ENCODE data around the gene CBFA2T2. TPM values are rescaled to one million over a fixed set of nuclear protein-coding genes. Genes with fewer than 3 reads are reported as not detected.
A peak's percentile ranks its signal among the peaks of the same experiment; 100 is the strongest.
"Not testable (repeated sequence)": the region's sequence is repeated elsewhere in the genome, so short reads cannot be mapped to it uniquely, and the experiment has no call there.

CBFA2T2 gene
- polyA plus RNA-seq, 4 donors: 6.5 to 30.3 (median 9.2) TPM

DNA sequence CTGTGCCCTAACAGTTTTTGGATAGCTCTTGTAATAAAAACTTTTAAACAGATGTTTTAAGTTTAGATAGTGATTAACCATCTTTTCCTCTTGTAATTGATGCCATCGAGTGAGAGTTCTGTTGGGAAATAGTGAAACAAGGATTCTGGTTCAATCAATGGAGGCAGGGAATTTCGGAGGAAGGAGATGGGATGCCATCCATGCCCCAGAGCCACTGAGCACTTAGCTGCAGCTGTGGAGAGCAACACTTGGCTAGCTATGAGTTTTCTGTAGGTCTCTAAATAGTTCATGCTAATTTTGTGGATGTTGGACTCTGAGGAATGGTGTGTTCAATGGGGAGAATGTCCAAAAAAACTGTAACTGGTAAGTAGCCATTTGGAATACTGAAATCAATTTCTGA lies 16.7 kb downstream of the CBFA2T2 start:
- Histone ChIP-seq H3K27ac (ENCODE audit: low read depth in 1 of 3, low read length in 2 of 3) (no peak overlapping the region), H3K27me3 (ENCODE audit: control insufficient read depth in 3 of 3, insufficient read depth in 3 of 3, low read length in 3 of 3) (no peaks in the 10 kb centered on the region), H3K4me1 (ENCODE audit: control insufficient read depth in 3 of 3, insufficient read depth in 2 of 3, low read depth in 1 of 3, low read length in 2 of 3) (peaks cover 0 to 1% (median 0%) of the 10 kb centered on the region in 3 donors), H3K9me3 (ENCODE audit: control insufficient read depth in 2 of 2, insufficient read depth in 1 of 2, low read depth in 1 of 2, low read length in 1 of 2) (no peaks in the 10 kb centered on the region), H3K4me3 (ENCODE audit: low read depth in 1 of 3, low read length in 3 of 3) (no peak overlapping the region), H3K36me3 (ENCODE audit: control insufficient read depth in 3 of 3, insufficient read depth in 2 of 3, low read depth in 1 of 3, low read length in 3 of 3) (peaks cover 0 to 12% (median 0%) of the 10 kb centered on the region in 3 donors)
- 81 to 90% (median 81%) methylated on average over 2 of the region's 2 CpGs for WGBS, 3 donors
- DNase-seq: no peak
- no peak for FAIRE-seq

DNA sequence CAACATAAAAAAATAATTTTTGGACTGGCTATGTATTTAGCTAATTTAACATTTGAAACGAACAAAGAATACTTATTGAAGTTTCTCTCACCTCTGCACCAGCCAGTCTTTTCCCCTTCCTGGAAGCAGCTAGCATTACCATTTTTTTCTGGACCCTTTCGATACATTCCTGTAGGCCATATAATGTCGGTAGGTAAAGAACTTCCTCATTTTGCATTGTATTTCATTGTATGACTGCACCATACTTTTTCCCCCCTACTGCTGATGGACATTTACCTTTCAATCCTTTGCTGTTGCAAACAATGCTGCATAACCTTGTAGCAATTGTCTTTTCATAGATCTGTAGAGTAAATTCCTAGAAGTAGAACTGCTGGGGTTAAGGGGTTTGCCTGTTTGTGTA lies 17.6 kb downstream of the CBFA2T2 start:
- DNase-seq (no peak), FAIRE-seq (no peak)
- 84 to 93% (median 84%) methylated on average over 3 of the region's 3 CpGs for WGBS, 3 donors
- Histone ChIP-seq H3K4me1 (ENCODE audit: control insufficient read depth in 3 of 3, insufficient read depth in 2 of 3, low read depth in 1 of 3, low read length in 2 of 3) (peaks cover 0 to 7% (median 0%) of the 10 kb centered on the region in 3 donors), H3K4me3 (ENCODE audit: low read depth in 1 of 3, low read length in 3 of 3) (no peak overlapping the region), H3K27me3 (ENCODE audit: control insufficient read depth in 3 of 3, insufficient read depth in 3 of 3, low read length in 3 of 3) (no peaks in the 10 kb centered on the region), H3K36me3 (ENCODE audit: control insufficient read depth in 3 of 3, insufficient read depth in 2 of 3, low read depth in 1 of 3, low read length in 3 of 3) (peaks cover 0 to 16% (median 0%) of the 10 kb centered on the region in 3 donors), H3K27ac (ENCODE audit: low read depth in 1 of 3, low read length in 2 of 3) (no peak overlapping the region), H3K9me3 (ENCODE audit: control insufficient read depth in 2 of 2, insufficient read depth in 1 of 2, low read depth in 1 of 2, low read length in 1 of 2) (no peaks in the 10 kb centered on the region)

DNA sequence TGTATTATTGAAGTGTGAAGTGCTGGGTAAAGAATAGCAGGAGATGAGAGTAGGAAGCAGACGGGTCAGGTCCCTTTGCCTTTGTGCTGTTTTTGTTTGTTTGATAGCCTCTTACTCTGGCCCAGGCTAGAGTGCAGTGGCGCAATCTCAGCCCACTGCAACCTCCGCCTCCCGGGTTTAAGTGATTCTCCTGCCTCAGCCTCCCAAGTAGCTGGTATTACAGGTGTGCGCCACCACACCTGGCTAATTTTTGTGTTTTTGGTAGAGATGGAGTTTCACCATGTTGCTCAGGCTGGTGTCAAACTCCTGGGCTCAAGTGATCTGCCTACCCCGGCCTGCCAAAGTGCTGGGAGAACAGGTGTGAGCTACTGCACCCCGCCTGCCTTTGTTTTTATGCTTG lies 18.1 kb downstream of the CBFA2T2 start:
- not testable (repeated sequence) for H3K4me1 ChIP-seq (ENCODE audit: control insufficient read depth in 3 of 3, insufficient read depth in 2 of 3, low read depth in 1 of 3, low read length in 2 of 3); H3K4me3 ChIP-seq (ENCODE audit: low read depth in 1 of 3, low read length in 3 of 3); DNase-seq; FAIRE-seq; H3K9me3 ChIP-seq (ENCODE audit: control insufficient read depth in 2 of 2, insufficient read depth in 1 of 2, low read depth in 1 of 2, low read length in 1 of 2); H3K27me3 ChIP-seq (ENCODE audit: control insufficient read depth in 3 of 3, insufficient read depth in 3 of 3, low read length in 3 of 3); H3K27ac ChIP-seq (ENCODE audit: low read depth in 1 of 3, low read length in 2 of 3)
- peaks cover 0 to 16% (median 0%) of the 10 kb centered on the region in 3 donors for H3K36me3 ChIP-seq (ENCODE audit: control insufficient read depth in 3 of 3, insufficient read depth in 2 of 3, low read depth in 1 of 3, low read length in 3 of 3)
- 92 to 96% (median 95%) methylated on average over 7 of the region's 7 CpGs for WGBS, 3 donors

DNA sequence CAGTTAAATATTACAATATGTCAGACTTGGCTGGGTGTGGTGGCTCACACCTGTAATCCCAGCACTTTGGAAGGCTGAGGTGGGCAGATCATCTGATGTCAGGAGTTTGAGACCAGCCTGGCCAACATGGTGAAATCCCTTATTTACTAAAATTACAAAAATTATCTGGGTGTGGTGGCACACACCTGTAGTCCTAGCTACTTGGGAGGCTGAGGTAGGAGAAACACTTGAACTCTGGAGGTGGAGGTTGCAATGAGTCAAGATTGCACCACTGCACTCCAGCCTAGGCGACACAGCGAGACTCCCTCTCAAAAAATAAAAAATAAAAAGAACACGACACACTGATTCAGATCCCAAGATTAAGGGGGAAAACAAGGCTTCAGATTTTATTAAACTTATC lies 19.2 kb downstream of the CBFA2T2 start:
- 96 to 100% (median 98%) methylated on average over 3 of the region's 3 CpGs for WGBS, 3 donors
- peaks cover 0 to 12% (median 0%) of the 10 kb centered on the region in 3 donors for H3K36me3 ChIP-seq (ENCODE audit: control insufficient read depth in 3 of 3, insufficient read depth in 2 of 3, low read depth in 1 of 3, low read length in 3 of 3)
- H3K4me1 ChIP-seq (ENCODE audit: control insufficient read depth in 3 of 3, insufficient read depth in 2 of 3, low read depth in 1 of 3, low read length in 2 of 3); H3K27me3 ChIP-seq (ENCODE audit: control insufficient read depth in 3 of 3, insufficient read depth in 3 of 3, low read length in 3 of 3); DNase-seq; H3K9me3 ChIP-seq (ENCODE audit: control insufficient read depth in 2 of 2, insufficient read depth in 1 of 2, low read depth in 1 of 2, low read length in 1 of 2); FAIRE-seq; H3K27ac ChIP-seq (ENCODE audit: low read depth in 1 of 3, low read length in 2 of 3); H3K4me3 ChIP-seq (ENCODE audit: low read depth in 1 of 3, low read length in 3 of 3): not testable (repeated sequence)

DNA sequence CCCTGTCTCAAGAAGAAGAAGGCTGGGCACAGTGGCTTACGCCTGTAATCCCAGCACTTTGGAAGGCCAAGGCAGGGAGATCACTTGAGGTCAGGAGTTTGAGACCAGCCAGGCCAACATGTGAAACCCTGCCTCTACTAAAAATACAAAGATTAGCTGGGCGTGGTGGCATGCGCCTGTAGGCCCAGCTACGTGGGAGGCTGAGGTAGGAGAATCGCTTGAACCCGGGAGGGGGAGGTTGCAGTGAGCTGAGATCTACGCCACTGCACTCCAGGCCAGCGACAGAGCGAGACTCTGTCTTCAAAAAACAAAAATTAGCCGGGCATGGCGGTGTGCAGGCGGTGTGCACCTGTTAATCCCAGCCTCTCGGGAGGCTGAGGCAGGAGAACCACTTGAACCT lies 22.0 kb downstream of the CBFA2T2 start:
- not testable (repeated sequence) for FAIRE-seq; H3K4me1 ChIP-seq (ENCODE audit: control insufficient read depth in 3 of 3, insufficient read depth in 2 of 3, low read depth in 1 of 3, low read length in 2 of 3); H3K9me3 ChIP-seq (ENCODE audit: control insufficient read depth in 2 of 2, insufficient read depth in 1 of 2, low read depth in 1 of 2, low read length in 1 of 2); H3K27me3 ChIP-seq (ENCODE audit: control insufficient read depth in 3 of 3, insufficient read depth in 3 of 3, low read length in 3 of 3); H3K27ac ChIP-seq (ENCODE audit: low read depth in 1 of 3, low read length in 2 of 3); H3K4me3 ChIP-seq (ENCODE audit: low read depth in 1 of 3, low read length in 3 of 3); DNase-seq; H3K36me3 ChIP-seq (ENCODE audit: control insufficient read depth in 3 of 3, insufficient read depth in 2 of 3, low read depth in 1 of 3, low read length in 3 of 3)
- 90 to 96% (median 92%) methylated on average over 13 of the region's 13 CpGs for WGBS, 3 donors

DNA sequence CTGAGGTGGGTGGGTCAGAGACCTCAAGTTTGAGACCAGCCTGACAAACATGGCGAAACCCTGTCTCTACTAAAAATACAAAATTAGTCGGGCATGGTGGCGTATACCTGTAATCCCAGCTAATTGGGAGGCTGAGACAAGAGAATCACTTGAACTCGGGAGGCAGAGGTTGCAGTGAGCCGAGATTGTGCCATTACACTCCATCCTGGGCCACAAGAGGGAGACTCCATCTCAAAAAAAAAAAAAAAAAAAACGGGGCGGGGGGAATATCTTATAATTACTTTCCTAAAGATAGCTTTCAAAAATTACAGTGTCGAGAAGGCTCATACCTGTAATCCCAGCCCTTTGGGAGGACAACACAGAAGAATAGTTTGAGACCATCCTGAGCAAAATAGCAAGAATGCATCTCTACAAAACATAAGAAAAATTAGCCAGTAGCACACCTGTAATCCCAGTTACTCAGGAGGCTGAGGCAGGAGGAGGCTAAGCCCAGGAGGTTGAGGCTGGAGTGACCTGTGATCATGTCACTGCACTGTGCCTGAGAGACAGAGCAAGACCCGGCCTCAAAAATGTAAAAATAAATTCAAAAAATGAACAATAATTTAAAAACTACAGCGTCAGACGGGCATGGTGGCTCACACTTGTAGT lies 25.8 kb downstream of the CBFA2T2 start:
- Histone ChIP-seq H3K27me3 (ENCODE audit: control insufficient read depth in 3 of 3, insufficient read depth in 3 of 3, low read length in 3 of 3) (no peaks in the 10 kb centered on the region), H3K36me3 (ENCODE audit: control insufficient read depth in 3 of 3, insufficient read depth in 2 of 3, low read depth in 1 of 3, low read length in 3 of 3) (peaks cover 0 to 6% (median 0%) of the 10 kb centered on the region in 3 donors), H3K4me3 (ENCODE audit: low read depth in 1 of 3, low read length in 3 of 3) (no peak overlapping the region), H3K9me3 (ENCODE audit: control insufficient read depth in 2 of 2, insufficient read depth in 1 of 2, low read depth in 1 of 2, low read length in 1 of 2) (no peaks in the 10 kb centered on the region), H3K4me1 (ENCODE audit: control insufficient read depth in 3 of 3, insufficient read depth in 2 of 3, low read depth in 1 of 3, low read length in 2 of 3) (peaks cover 0 to 7% (median 0%) of the 10 kb centered on the region in 3 donors), H3K27ac (ENCODE audit: low read depth in 1 of 3, low read length in 2 of 3) (no peak overlapping the region)
- no peak for DNase-seq
- 77 to 86% (median 79%) methylated on average over 11 of the region's 11 CpGs for whole genome bisulfite sequencing, 3 donors
- FAIRE-seq: no peak

DNA sequence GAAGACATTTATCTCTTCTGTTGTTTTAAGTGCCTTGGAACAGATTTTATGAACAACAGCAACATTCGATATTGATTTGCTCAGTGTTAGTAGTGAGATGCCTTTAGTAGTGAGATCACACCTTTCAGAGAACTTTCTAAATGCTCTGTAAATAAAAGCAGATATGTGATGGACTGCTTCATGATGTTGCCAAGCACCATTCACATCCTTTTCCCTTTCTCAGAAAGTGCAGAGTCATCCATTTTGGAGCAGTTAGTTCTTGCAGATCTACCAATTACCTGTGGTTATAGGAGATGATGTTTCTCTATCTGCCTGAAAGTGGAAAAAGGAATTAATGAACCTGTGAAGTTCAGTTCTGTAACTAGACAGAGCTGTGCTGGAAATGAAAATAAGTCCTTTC lies 27.0 kb downstream of the CBFA2T2 start:
- peaks cover 0 to 2% (median 0%) of the 10 kb centered on the region in 3 donors for H3K4me1 ChIP-seq (ENCODE audit: control insufficient read depth in 3 of 3, insufficient read depth in 2 of 3, low read depth in 1 of 3, low read length in 2 of 3)
- 20 to 45% (median 21%) methylated on average over 1 of the region's 1 CpG for WGBS, 3 donors
- H3K9me3 ChIP-seq (ENCODE audit: control insufficient read depth in 2 of 2, insufficient read depth in 1 of 2, low read depth in 1 of 2, low read length in 1 of 2): no peaks in the 10 kb centered on the region
- no peak overlapping the region for H3K27ac ChIP-seq (ENCODE audit: low read depth in 1 of 3, low read length in 2 of 3)
- H3K36me3 ChIP-seq (ENCODE audit: control insufficient read depth in 3 of 3, insufficient read depth in 2 of 3, low read depth in 1 of 3, low read length in 3 of 3): peaks cover 0 to 5% (median 0%) of the 10 kb centered on the region in 3 donors
- DNase-seq (no peak), FAIRE-seq (no peak)
- no peaks in the 10 kb centered on the region for H3K27me3 ChIP-seq (ENCODE audit: control insufficient read depth in 3 of 3, insufficient read depth in 3 of 3, low read length in 3 of 3)
- no peak overlapping the region for H3K4me3 ChIP-seq (ENCODE audit: low read depth in 1 of 3, low read length in 3 of 3)

DNA sequence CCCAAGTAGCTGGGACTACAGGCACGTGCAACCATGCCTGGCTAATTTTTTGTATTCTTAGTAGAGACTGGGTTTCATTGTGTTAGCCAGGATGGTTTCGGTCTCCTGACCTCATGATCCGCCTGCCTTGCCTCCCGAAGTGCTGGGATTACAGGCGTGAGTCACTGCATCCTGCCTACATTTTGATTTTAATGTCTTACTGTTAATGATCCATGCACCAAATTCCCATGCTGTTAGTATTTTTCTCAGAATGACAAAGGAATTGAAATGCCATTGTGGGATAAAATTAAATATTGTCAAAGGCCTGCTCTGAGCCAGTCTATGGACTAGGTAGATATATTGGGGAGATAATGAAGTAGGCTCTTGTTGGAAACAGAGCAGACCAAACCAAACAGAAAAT lies 28.2 kb downstream of the CBFA2T2 start:
- DNase-seq (no peak), FAIRE-seq (no peak)
- no peak overlapping the region for H3K27ac ChIP-seq (ENCODE audit: low read depth in 1 of 3, low read length in 2 of 3)
- no peaks in the 10 kb centered on the region for H3K9me3 ChIP-seq (ENCODE audit: control insufficient read depth in 2 of 2, insufficient read depth in 1 of 2, low read depth in 1 of 2, low read length in 1 of 2)
- H3K4me3 ChIP-seq (ENCODE audit: low read depth in 1 of 3, low read length in 3 of 3): no peak overlapping the region
- H3K4me1 ChIP-seq (ENCODE audit: control insufficient read depth in 3 of 3, insufficient read depth in 2 of 3, low read depth in 1 of 3, low read length in 2 of 3): no peaks in the 10 kb centered on the region
- WGBS, 3 donors: 76 to 85% (median 85%) methylated on average over 5 of the region's 5 CpGs
- H3K36me3 ChIP-seq (ENCODE audit: control insufficient read depth in 3 of 3, insufficient read depth in 2 of 3, low read depth in 1 of 3, low read length in 3 of 3): peaks cover 0 to 3% (median 0%) of the 10 kb centered on the region in 3 donors
- H3K27me3 ChIP-seq (ENCODE audit: control insufficient read depth in 3 of 3, insufficient read depth in 3 of 3, low read length in 3 of 3): no peaks in the 10 kb centered on the region

DNA sequence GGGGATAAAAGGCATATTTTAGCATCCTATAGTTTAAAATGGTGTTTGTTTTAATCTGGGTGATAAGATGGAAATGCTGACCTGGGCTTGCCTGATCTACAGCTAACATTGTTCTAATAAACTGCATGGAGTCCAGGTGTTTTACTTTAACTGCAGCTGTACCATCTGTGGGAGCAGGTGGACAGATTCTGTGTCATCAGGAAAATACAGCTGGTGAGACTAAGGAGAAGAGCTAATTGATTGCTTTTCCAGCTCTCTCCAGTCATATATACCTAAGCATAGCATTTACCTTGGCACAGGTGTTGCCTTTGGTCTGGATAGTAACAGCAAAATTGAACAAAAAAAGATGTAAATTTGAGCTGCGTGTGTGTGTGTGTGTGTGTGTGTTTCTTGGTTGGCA lies 31.6 kb downstream of the CBFA2T2 start:
- H3K4me1 ChIP-seq (ENCODE audit: control insufficient read depth in 3 of 3, insufficient read depth in 2 of 3, low read depth in 1 of 3, low read length in 2 of 3): no peaks in the 10 kb centered on the region
- H3K4me3 ChIP-seq (ENCODE audit: low read depth in 1 of 3, low read length in 3 of 3): no peak overlapping the region
- WGBS, 3 donors: 15 to 52% (median 50%) methylated on average over 1 of the region's 1 CpG
- no peak overlapping the region for H3K27ac ChIP-seq (ENCODE audit: low read depth in 1 of 3, low read length in 2 of 3)
- no peaks in the 10 kb centered on the region for H3K9me3 ChIP-seq (ENCODE audit: control insufficient read depth in 2 of 2, insufficient read depth in 1 of 2, low read depth in 1 of 2, low read length in 1 of 2)
- DNase-seq: peak; percentile 36 to 53
- no peak for FAIRE-seq
- no peaks in the 10 kb centered on the region for H3K27me3 ChIP-seq (ENCODE audit: control insufficient read depth in 3 of 3, insufficient read depth in 3 of 3, low read length in 3 of 3)
- peaks cover 0 to 9% (median 0%) of the 10 kb centered on the region in 3 donors for H3K36me3 ChIP-seq (ENCODE audit: control insufficient read depth in 3 of 3, insufficient read depth in 2 of 3, low read depth in 1 of 3, low read length in 3 of 3)

All from small intestine (tissue), 7 donors.